ENCODE results near the gene SHANK1. TPM values are rescaled to one million over a fixed set of nuclear protein-coding genes. Genes with fewer than 3 reads are reported as not detected.

SHANK1 gene
- total and polyA plus RNA-seq, 2 of the 13 experiments (the other 11 are each of a cell fraction or from before 2014, with no cell fraction given): not detected

GRCh38 chr19:50667177-50667758, 52.3 kb downstream of the SHANK1 start:
- Histone ChIP-seq H3K27me3 (ENCODE audit: control insufficient read depth in 1 of 2, insufficient read depth in 2 of 2, low read length in 2 of 2) (peaks cover 3 to 24% of the 10 kb centered on the region in 2 experiments; a peak in 4 of 5 replicates), H3K4me1 (ENCODE audit: insufficient read depth, low read length) (no peaks in the 10 kb centered on the region), H3K27ac (ENCODE audit: extremely low read length, insufficient read depth, low read length) (no peak overlapping the region), H3K79me2 (ENCODE audit: insufficient read depth, low read length) (no peaks in the 10 kb centered on the region), H3K36me3 (replicated peaks in 1 of 2; ENCODE audit: control insufficient read depth in 1 of 2, insufficient read depth in 2 of 2, low read length in 2 of 2) (no peaks in the 10 kb centered on the region), H3K9ac (ENCODE audit: insufficient read depth, low read depth, low read length) (no peak overlapping the region), H2AFZ (ENCODE audit: low read length) (no peak overlapping the region), H4K20me1 (ENCODE audit: insufficient read depth, low read length) (no peaks in the 10 kb centered on the region), H3K4me2 (ENCODE audit: low read depth, low read length) (no peak overlapping the region), H3K9me3 (ENCODE audit: low read length) (no peaks in the 10 kb centered on the region; the same call in 1 of the 2 replicates), H3K4me3 (replicated peaks in 1 of 3; ENCODE audit: insufficient read depth in 1 of 3, low read depth in 2 of 3, low read length in 3 of 3) (no peak overlapping the region)
- CTCF ChIA-PET (ENCODE audit: low intra/inter-chr PET ratio, low total read pairs): no interaction called here
- TF ChIP-seq MATR3 (CRISPR knock-in tag; IDR thresholded peaks at IDR 0.05) (no peak), MAFK (conservative IDR thresholded peaks at IDR 0.05 in 1 of 2, IDR thresholded peaks at IDR 0.05 in 1 of 2; ENCODE audit: low read length in 2 of 2) (no peak)
- WGBS (ENCODE audit: low lambda C conversion rate): 7% methylated on average over 5 of the region's 56 CpGs
- no peak for FAIRE-seq
- DNase-seq (ENCODE audit: low spot score): no peak
- no peak for ATAC-seq
- no TSS peak for BruUV-seq (replicated peaks)
- POLR2A ChIA-PET: no interaction called here
- in situ Hi-C loops (cut with HindIII; ENCODE audit: extremely low pct_ligation_motif_present, low pct_unique_long_range_greater_than_20kb): no loop called here
- intact Hi-C loops (cut with micrococcal nuclease; ENCODE audit: unreplicated experiment): no loop called here

GRCh38 chr19:50666346-50667176, 53.0 kb downstream of the SHANK1 start:
- H3K4me2 ChIP-seq (ENCODE audit: low read depth, low read length): no peak overlapping the region
- 34% methylated on average over 7 of the region's 47 CpGs for WGBS (ENCODE audit: low lambda C conversion rate)
- H2AFZ ChIP-seq (ENCODE audit: low read length): no peak overlapping the region
- FAIRE-seq (no peak), DNase-seq (ENCODE audit: low spot score) (no peak), ATAC-seq (no peak; the same call in 2 of the 3 replicates)
- in situ Hi-C loops (cut with HindIII; ENCODE audit: extremely low pct_ligation_motif_present, low pct_unique_long_range_greater_than_20kb): no loop called here
- no peak overlapping the region for H3K9ac ChIP-seq (ENCODE audit: insufficient read depth, low read depth, low read length)
- ChIA-PET CTCF (ENCODE audit: low intra/inter-chr PET ratio, low total read pairs) (no interaction called here), POLR2A (no interaction called here)
- no peak overlapping the region for H3K27ac ChIP-seq (ENCODE audit: extremely low read length, insufficient read depth, low read length)
- H4K20me1 ChIP-seq (ENCODE audit: insufficient read depth, low read length): no peaks in the 10 kb centered on the region
- no peaks in the 10 kb centered on the region for H3K4me1 ChIP-seq (ENCODE audit: insufficient read depth, low read length)
- no peaks in the 10 kb centered on the region for H3K79me2 ChIP-seq (ENCODE audit: insufficient read depth, low read length)
- no peaks in the 10 kb centered on the region for H3K36me3 ChIP-seq (replicated peaks in 1 of 2; ENCODE audit: control insufficient read depth in 1 of 2, insufficient read depth in 2 of 2, low read length in 2 of 2)
- no peaks in the 10 kb centered on the region; the same call in 1 of the 2 replicates for H3K9me3 ChIP-seq (ENCODE audit: low read length)
- intact Hi-C loops (cut with micrococcal nuclease; ENCODE audit: unreplicated experiment): no loop called here
- no TSS peak for BruUV-seq (replicated peaks)
- peaks cover 1 to 20% of the 10 kb centered on the region in 2 experiments; a peak in 4 of 5 replicates for H3K27me3 ChIP-seq (ENCODE audit: control insufficient read depth in 1 of 2, insufficient read depth in 2 of 2, low read length in 2 of 2)
- no peak overlapping the region for H3K4me3 ChIP-seq (replicated peaks in 1 of 3; ENCODE audit: insufficient read depth in 1 of 3, low read depth in 2 of 3, low read length in 3 of 3)
- TF ChIP-seq TEF (CRISPR knock-in tag; IDR thresholded peaks at IDR 0.05) (no peak), ZNF33B (CRISPR knock-in tag; IDR thresholded peaks at IDR 0.05) (no peak), PRDM15 (CRISPR knock-in tag; IDR thresholded peaks at IDR 0.05) (no peak), HES4 (CRISPR knock-in tag; IDR thresholded peaks at IDR 0.05; ENCODE audit: borderline replicate concordance) (no peak), ZEB1 (IDR thresholded peaks at IDR 0.05; ENCODE audit: insufficient replicate concordance, low read depth) (no peak), MEF2D (CRISPR knock-in tag; IDR thresholded peaks at IDR 0.05) (no peak), CBX5 (CRISPR knock-in tag; IDR thresholded peaks at IDR 0.05; ENCODE audit: borderline replicate concordance) (no peak), TAF1 (CRISPR knock-in tag; IDR thresholded peaks at IDR 0.05) (no peak), ZNF501 (CRISPR knock-in tag; IDR thresholded peaks at IDR 0.05) (no peak), RARA (CRISPR knock-in tag; IDR thresholded peaks at IDR 0.05) (no peak), GABPB1 (CRISPR knock-in tag; IDR thresholded peaks at IDR 0.05) (no peak)

All from HepG2 (cell line).